ENCODE measurements around the gene PRKRA. TPM values are rescaled to one million over a fixed set of nuclear protein-coding genes. Genes with fewer than 3 reads are reported as not detected.

PRKRA gene
- total and polyA plus RNA-seq, 4 donors: 8.3 to 28.1 (median 13.4) TPM

GRCh38 chr2:178391701-178392100 is 59.3 kb downstream of the PRKRA start:
- DNase-seq (ENCODE audit: low spot score): no peak
- Histone ChIP-seq H3K9ac (ENCODE audit: low read depth in 1 of 2, low read length in 2 of 2) (no peak overlapping the region), H3K4me3 (ENCODE audit: low read depth in 1 of 3, low read length in 3 of 3) (no peak overlapping the region), H3K36me3 (ENCODE audit: control insufficient read depth in 4 of 4, insufficient read depth in 3 of 4, low read depth in 1 of 4, low read length in 3 of 4) (peaks cover 0 to 10% (median 5%) of the 10 kb centered on the region in 4 donors), H3K9me3 (ENCODE audit: control insufficient read depth in 4 of 4, low read length in 3 of 4) (no peaks in the 10 kb centered on the region), H3K27ac (ENCODE audit: low read depth in 1 of 2, low read length in 2 of 2) (no peak overlapping the region), H3K27me3 (ENCODE audit: control insufficient read depth in 4 of 4, insufficient read depth in 4 of 4, low read length in 3 of 4) (no peaks in the 10 kb centered on the region), H3K4me1 (ENCODE audit: control insufficient read depth in 4 of 4, insufficient read depth in 4 of 4, low read length in 3 of 4) (no peaks in the 10 kb centered on the region)
- TF ChIP-seq HNF4A (conservative IDR thresholded peaks at IDR 0.05) (no peak), YY1 (IDR thresholded peaks at IDR 0.05) (no peak), RXRA (IDR thresholded peaks at IDR 0.05) (no peak), CTCF (IDR thresholded peaks at IDR 0.05; ENCODE audit: low read depth, low read length, missing input control) (no peak), RAD21 (IDR thresholded peaks at IDR 0.05) (no peak), NR2F2 (IDR thresholded peaks at IDR 0.05) (no peak), FOXA1 (IDR thresholded peaks at IDR 0.05) (no peak), ZBTB33 (IDR thresholded peaks at IDR 0.05) (no peak), REST (IDR thresholded peaks at IDR 0.05) (no peak), JUND (IDR thresholded peaks at IDR 0.05) (no peak), ATF3 (IDR thresholded peaks at IDR 0.05) (no peak), TAF1 (conservative IDR thresholded peaks at IDR 0.05) (no peak), EGR1 (IDR thresholded peaks at IDR 0.05; ENCODE audit: low read depth in 2 of 2) (no peak), HNF4G (IDR thresholded peaks at IDR 0.05) (no peak), SP1 (IDR thresholded peaks at IDR 0.05) (no peak), MAX (IDR thresholded peaks at IDR 0.05) (no peak), GABPA (IDR thresholded peaks at IDR 0.05 in 1 of 2, conservative IDR thresholded peaks at IDR 0.05 in 1 of 2) (no peak), FOXA2 (IDR thresholded peaks at IDR 0.05) (no peak)
- 94% methylated on average over 4 of the region's 4 CpGs for WGBS
